ENCODE results near the gene CPT2. TPM values are rescaled to one million over a fixed set of nuclear protein-coding genes. Genes with fewer than 3 reads are reported as not detected.

The CPT2 gene
- total RNA-seq, 1 experiment from 2014 or later: 17.0 TPM

- no peaks in the 10 kb centered on the region for H3K4me1 ChIP-seq (ENCODE audit: insufficient read depth, low read length, poor library complexity, severe bottlenecking)
- no peak for DNase-seq (ENCODE audit: low spot score)
- H3K4me3 ChIP-seq (ENCODE audit: low read depth, low read length, poor library complexity, severe bottlenecking): no peak overlapping the region
- intact Hi-C loops (cut with micrococcal nuclease; ENCODE audit: unreplicated experiment): no loop called here
- no peak for TF ChIP-seq CTCF (conservative IDR thresholded peaks at IDR 0.05; ENCODE audit: low read depth, low read length)
- no peak for TF ChIP-seq EZH2 (IDR thresholded peaks at IDR 0.05; ENCODE audit: borderline replicate concordance, low read depth, low read length, poor library complexity, severe bottlenecking)
- ChIA-PET CTCF (no interaction called here), POLR2A (ENCODE audit: low non-redundant PET) (interaction anchor here (0.7 kb wide), 2 partner anchors 13 to 1644 kb away, joined by 3 read pairs; no protein-coding TSS in a partner anchor)
- BruUV-seq (replicated peaks): no TSS peak
- peaks cover 5% of the 10 kb centered on the region for H3K36me3 ChIP-seq (ENCODE audit: insufficient read depth, low read length, poor library complexity, severe bottlenecking)
- no peaks in the 10 kb centered on the region for H3K9me3 ChIP-seq (ENCODE audit: low read depth, low read length, poor library complexity, severe bottlenecking)
- H3K27me3 ChIP-seq (replicated peaks; ENCODE audit: insufficient read depth, low read depth, low read length, poor library complexity): peaks cover 41% of the 10 kb centered on the region
- no peak overlapping the region for H3K27ac ChIP-seq (ENCODE audit: low read depth, low read length, poor library complexity, severe bottlenecking)
Observed at GRCh38 chr1:53259932-53260331, 63.3 kb downstream of the CPT2 start.

GRCh38 chr1:53260631-53261247 is 64.1 kb downstream of the CPT2 start:
- DNase-seq (ENCODE audit: low spot score): no peak
- BruUV-seq (replicated peaks): no TSS peak
- Histone ChIP-seq H3K9me3 (ENCODE audit: low read depth, low read length, poor library complexity, severe bottlenecking) (no peaks in the 10 kb centered on the region), H3K27me3 (replicated peaks; ENCODE audit: insufficient read depth, low read depth, low read length, poor library complexity) (peaks cover 33% of the 10 kb centered on the region), H3K36me3 (ENCODE audit: insufficient read depth, low read length, poor library complexity, severe bottlenecking) (peaks cover 5% of the 10 kb centered on the region), H3K27ac (ENCODE audit: low read depth, low read length, poor library complexity, severe bottlenecking) (no peak overlapping the region), H3K4me1 (ENCODE audit: insufficient read depth, low read length, poor library complexity, severe bottlenecking) (no peaks in the 10 kb centered on the region), H3K4me3 (ENCODE audit: low read depth, low read length, poor library complexity, severe bottlenecking) (no peak overlapping the region)
- ChIA-PET CTCF (no interaction called here), POLR2A (ENCODE audit: low non-redundant PET) (no interaction called here)
- TF ChIP-seq CTCF (conservative IDR thresholded peaks at IDR 0.05; ENCODE audit: low read depth, low read length) (no peak), EZH2 (IDR thresholded peaks at IDR 0.05; ENCODE audit: borderline replicate concordance, low read depth, low read length, poor library complexity, severe bottlenecking) (no peak)
- intact Hi-C loops (cut with micrococcal nuclease; ENCODE audit: unreplicated experiment): no loop called here

GRCh38 chr1:53262000-53262399 is 65.4 kb downstream of the CPT2 start:
- DNase-seq (ENCODE audit: low spot score): no peak
- Histone ChIP-seq H3K4me1 (ENCODE audit: insufficient read depth, low read length, poor library complexity, severe bottlenecking) (no peaks in the 10 kb centered on the region), H3K4me3 (ENCODE audit: low read depth, low read length, poor library complexity, severe bottlenecking) (no peak overlapping the region), H3K27me3 (replicated peaks; ENCODE audit: insufficient read depth, low read depth, low read length, poor library complexity) (peaks cover 24% of the 10 kb centered on the region), H3K36me3 (ENCODE audit: insufficient read depth, low read length, poor library complexity, severe bottlenecking) (peaks cover 5% of the 10 kb centered on the region), H3K9me3 (ENCODE audit: low read depth, low read length, poor library complexity, severe bottlenecking) (no peaks in the 10 kb centered on the region), H3K27ac (ENCODE audit: low read depth, low read length, poor library complexity, severe bottlenecking) (no peak overlapping the region)
- no TSS peak for BruUV-seq (replicated peaks)
- CTCF ChIA-PET: no interaction called here
- intact Hi-C loops (cut with micrococcal nuclease; ENCODE audit: unreplicated experiment): no loop called here
- POLR2A ChIA-PET (ENCODE audit: low non-redundant PET): no interaction called here
- TF ChIP-seq CTCF (conservative IDR thresholded peaks at IDR 0.05; ENCODE audit: low read depth, low read length) (no peak), EZH2 (IDR thresholded peaks at IDR 0.05; ENCODE audit: borderline replicate concordance, low read depth, low read length, poor library complexity, severe bottlenecking) (no peak)

Other genes starting within 250 kb of the CPT2 start
- gene PODN, start 134.6 kb upstream of the CPT2 start, total RNA-seq (2021): 0.17 TPM in 1 of 2 replicates, not detected in the other
- not detected in 2 replicates for gene SLC1A7, start 54.2 kb upstream of the CPT2 start, total RNA-seq (2021)
- 53.8 and 56.7 TPM in 2 replicates for gene CZIB, start 23.8 kb downstream of the CPT2 start, total RNA-seq (2021)
- gene MAGOH, start 41.7 kb downstream of the CPT2 start, total RNA-seq (2021): 75.1 and 76.3 TPM in 2 replicates
- gene LRP8, start 131.2 kb downstream of the CPT2 start, total RNA-seq (2021): 24.6 and 24.7 TPM in 2 replicates